ENCODE data around the gene TGFBR3. TPM values are rescaled to one million over a fixed set of nuclear protein-coding genes. Genes with fewer than 3 reads are reported as not detected.
A peak's percentile ranks its signal among the peaks of the same experiment; 100 is the strongest.

TGFBR3 gene
- total RNA-seq, 1 experiment from 2014 or later = 2.4 TPM

DNA sequence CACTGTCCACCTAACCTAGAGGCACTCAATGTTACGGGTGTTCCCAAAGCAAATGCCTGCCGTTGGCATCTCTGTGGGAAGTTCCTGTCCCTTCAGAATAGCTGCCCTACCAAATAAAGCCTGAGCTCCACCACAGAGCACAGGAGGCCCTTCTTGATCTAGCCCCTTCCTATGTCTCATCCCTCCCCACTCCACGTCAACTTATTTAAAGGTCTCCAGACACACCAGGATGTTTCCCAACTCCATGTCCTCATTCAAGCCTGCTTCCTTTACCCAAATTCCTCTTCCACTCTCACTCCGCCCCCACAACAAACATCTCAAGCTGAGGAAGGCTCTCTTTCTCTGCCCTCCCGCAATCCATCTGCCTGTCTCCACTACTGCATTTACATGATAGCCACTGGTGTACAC is 87.7 kb downstream of the TGFBR3 start:
- Histone ChIP-seq H3K9me3 (ENCODE audit: control insufficient read depth, low read depth, low read length) (no peaks in the 10 kb centered on the region), H3K18ac (ENCODE audit: insufficient read length, low read depth, low read length) (no peak overlapping the region), H2BK120ac (ENCODE audit: low read depth, low read length, poor library complexity, severe bottlenecking) (no peak overlapping the region), H4K91ac (ENCODE audit: insufficient read length, low read depth, low read length) (no peak overlapping the region), H3K79me1 (ENCODE audit: insufficient read depth, low read depth, low read length, poor library complexity, severe bottlenecking) (no peaks in the 10 kb centered on the region), H3K27ac (ENCODE audit: insufficient read length, low read depth, low read length) (no peak overlapping the region), H3K9ac (ENCODE audit: extremely low read depth, insufficient read length, low read length) (no peak overlapping the region), H3K56ac (ENCODE audit: insufficient read length, low read depth, low read length) (no peak overlapping the region), H4K5ac (ENCODE audit: insufficient read length, low read depth, low read length) (no peak overlapping the region), H3K4ac (ENCODE audit: low read depth, low read length) (no peak overlapping the region), H2AK5ac (ENCODE audit: insufficient read length, low read length) (no peak overlapping the region), H2BK15ac (ENCODE audit: low read depth, low read length) (no peak overlapping the region), H2AFZ (ENCODE audit: low read length) (no peak overlapping the region), H3K4me1 (ENCODE audit: insufficient read depth, low read length) (peaks cover 5% of the 10 kb centered on the region; the same call in 1 of the 2 replicates), H3K23me2 (ENCODE audit: insufficient read length, low read depth, low read length, poor library complexity, severe bottlenecking) (no peaks in the 10 kb centered on the region), H2BK12ac (ENCODE audit: insufficient read length, low read depth, low read length) (no peak overlapping the region), H3T11ph (ENCODE audit: low read length) (no peak overlapping the region), H2BK20ac (ENCODE audit: low read depth, low read length, poor library complexity, severe bottlenecking) (no peak overlapping the region), H3K4me2 (ENCODE audit: insufficient read depth, insufficient read length, low read length) (no peak overlapping the region), H3K23ac (ENCODE audit: insufficient read length, low read depth, low read length) (no peak overlapping the region), H3K14ac (ENCODE audit: insufficient read depth, low read length) (no peak overlapping the region), H4K20me1 (ENCODE audit: control insufficient read depth, insufficient read depth, insufficient read length) (no peaks in the 10 kb centered on the region), H3K27me3 (ENCODE audit: insufficient read depth, low read length) (no peaks in the 10 kb centered on the region), H4K8ac (replicated peaks; ENCODE audit: insufficient read length, low read depth, low read length) (no peak overlapping the region), H2BK5ac (ENCODE audit: insufficient read length, low read length) (no peak overlapping the region), H3K79me2 (ENCODE audit: insufficient read depth, low read length) (no peaks in the 10 kb centered on the region)
- WGBS (ENCODE audit: extremely low coverage, insufficient read length, low lambda C conversion rate) = no CpG with 5 or more reads among the region's 5 CpGs
- peaks cover 12 to 15% of the 10 kb centered on the region in 2 experiments for H3K4me1 Mint-ChIP-seq
- peaks cover 0 to 4% of the 10 kb centered on the region in 2 experiments; a peak in 2 of 5 replicates for H3K9me3 Mint-ChIP-seq
- no peak for DNase-seq
- no peak for TF ChIP-seq CTCF (conservative IDR thresholded peaks at IDR 0.05)
- no peaks in the 10 kb centered on the region; the same call in 1 of the 2 replicates for H3K27me3 Mint-ChIP-seq (ENCODE audit: low read depth)
- H3K36me3 Mint-ChIP-seq (ENCODE audit: insufficient read depth in 1 of 3, low read depth in 3 of 3) = peaks cover 1 to 9% (median 6%) of the 10 kb centered on the region in 3 experiments; a peak in 4 of 7 replicates
- H3K27ac Mint-ChIP-seq = peak overlapping the region; percentile 3 to 86 (median 38); a peak in 3 of 7 replicates
- H3K4me3 Mint-ChIP-seq = no peak overlapping the region
